ENCODE data around the gene PRR18. TPM values are rescaled to one million over a fixed set of nuclear protein-coding genes. Genes with fewer than 3 reads are reported as not detected.

PRR18 gene
- total and polyA plus RNA-seq, 9 of the 15 experiments (the other 6 are each of a cell fraction or from before 2014, with no cell fraction given), result not detected

DNA sequence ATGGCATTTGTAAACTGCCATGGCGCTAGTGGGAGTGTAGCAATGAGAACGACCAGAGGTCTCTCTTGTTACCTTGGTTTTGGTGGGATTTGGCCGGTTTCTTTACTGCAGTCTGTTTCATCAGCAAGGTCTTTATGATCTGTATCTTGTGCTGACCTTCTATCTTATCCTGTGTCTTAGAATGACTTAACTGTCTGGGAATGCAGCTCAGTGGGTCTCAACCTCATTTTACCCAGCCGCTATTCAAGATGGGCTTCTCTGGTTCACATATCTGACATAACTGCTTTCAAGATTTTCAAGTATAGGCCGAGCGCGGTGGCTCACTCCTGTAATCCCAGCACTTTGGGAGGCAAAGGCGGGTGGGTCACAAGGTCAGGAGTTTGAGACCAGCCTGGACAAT is 36.0 kb upstream of the PRR18 start (continued):
- TF ChIP-seq, protein P1, sequence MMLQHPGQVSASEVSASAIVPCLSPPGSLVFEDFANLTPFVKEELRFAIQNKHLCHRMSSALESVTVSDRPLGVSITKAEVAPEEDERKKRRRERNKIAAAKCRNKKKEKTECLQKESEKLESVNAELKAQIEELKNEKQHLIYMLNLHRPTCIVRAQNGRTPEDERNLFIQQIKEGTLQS (IDR thresholded peaks at IDR 0.05), result peak; percentile 39; the same call in 1 of the 2 replicates
- TF ChIP-seq, protein P1 (CRISPR knock-in tag; conservative IDR thresholded peaks at IDR 0.05), result no peak
- TF ChIP-seq SLC30A9 (CRISPR knock-in tag; IDR thresholded peaks at IDR 0.05) (no peak), TBL1XR1 (IDR thresholded peaks at IDR 0.05; ENCODE audit: low read length in 2 of 2) (no peak), SRSF3 (IDR thresholded peaks at IDR 0.05; ENCODE audit: insufficient read depth, low read length) (no peak), GABPA (tag; conservative IDR thresholded peaks at IDR 0.05; ENCODE audit: low read depth) (no peak), TAF15 (IDR thresholded peaks at IDR 0.05; ENCODE audit: low read depth, low read length) (no peak), ETS2 (tag; IDR thresholded peaks at IDR 0.05; ENCODE audit: borderline replicate concordance, poor library complexity, severe bottlenecking) (no peak), SMARCE1 (IDR thresholded peaks at IDR 0.05) (no peak), TFAP4 (CRISPR knock-in tag; IDR thresholded peaks at IDR 0.05; ENCODE audit: borderline replicate concordance) (no peak), RBM17 (IDR thresholded peaks at IDR 0.05; ENCODE audit: borderline replicate concordance, low read depth, low read length) (no peak), SMAD4 (CRISPR knock-in tag; conservative IDR thresholded peaks at IDR 0.05) (peak; percentile 97)
- TF ChIP-seq, protein P2, sequence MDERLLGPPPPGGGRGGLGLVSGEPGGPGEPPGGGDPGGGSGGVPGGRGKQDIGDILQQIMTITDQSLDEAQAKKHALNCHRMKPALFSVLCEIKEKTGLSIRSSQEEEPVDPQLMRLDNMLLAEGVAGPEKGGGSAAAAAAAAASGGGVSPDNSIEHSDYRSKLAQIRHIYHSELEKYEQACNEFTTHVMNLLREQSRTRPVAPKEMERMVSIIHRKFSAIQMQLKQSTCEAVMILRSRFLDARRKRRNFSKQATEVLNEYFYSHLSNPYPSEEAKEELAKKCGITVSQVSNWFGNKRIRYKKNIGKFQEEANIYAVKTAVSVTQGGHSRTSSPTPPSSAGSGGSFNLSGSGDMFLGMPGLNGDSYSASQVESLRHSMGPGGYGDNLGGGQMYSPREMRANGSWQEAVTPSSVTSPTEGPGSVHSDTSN (CRISPR knock-in tag; IDR thresholded peaks at IDR 0.05; ENCODE audit: low read depth), result no peak
- TF ChIP-seq, protein P2 (tag; conservative IDR thresholded peaks at IDR 0.05; ENCODE audit: low read depth), result no peak
- TF ChIP-seq, protein P3, sequence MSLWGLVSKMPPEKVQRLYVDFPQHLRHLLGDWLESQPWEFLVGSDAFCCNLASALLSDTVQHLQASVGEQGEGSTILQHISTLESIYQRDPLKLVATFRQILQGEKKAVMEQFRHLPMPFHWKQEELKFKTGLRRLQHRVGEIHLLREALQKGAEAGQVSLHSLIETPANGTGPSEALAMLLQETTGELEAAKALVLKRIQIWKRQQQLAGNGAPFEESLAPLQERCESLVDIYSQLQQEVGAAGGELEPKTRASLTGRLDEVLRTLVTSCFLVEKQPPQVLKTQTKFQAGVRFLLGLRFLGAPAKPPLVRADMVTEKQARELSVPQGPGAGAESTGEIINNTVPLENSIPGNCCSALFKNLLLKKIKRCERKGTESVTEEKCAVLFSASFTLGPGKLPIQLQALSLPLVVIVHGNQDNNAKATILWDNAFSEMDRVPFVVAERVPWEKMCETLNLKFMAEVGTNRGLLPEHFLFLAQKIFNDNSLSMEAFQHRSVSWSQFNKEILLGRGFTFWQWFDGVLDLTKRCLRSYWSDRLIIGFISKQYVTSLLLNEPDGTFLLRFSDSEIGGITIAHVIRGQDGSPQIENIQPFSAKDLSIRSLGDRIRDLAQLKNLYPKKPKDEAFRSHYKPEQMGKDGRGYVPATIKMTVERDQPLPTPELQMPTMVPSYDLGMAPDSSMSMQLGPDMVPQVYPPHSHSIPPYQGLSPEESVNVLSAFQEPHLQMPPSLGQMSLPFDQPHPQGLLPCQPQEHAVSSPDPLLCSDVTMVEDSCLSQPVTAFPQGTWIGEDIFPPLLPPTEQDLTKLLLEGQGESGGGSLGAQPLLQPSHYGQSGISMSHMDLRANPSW (CRISPR knock-in tag; IDR thresholded peaks at IDR 0.05), result no peak

Data from K562 (cell line).